Ramos (cell line): ENCODE measurements around the gene CENPP.
"Not testable (repeated sequence)": the region's sequence is repeated elsewhere in the genome, so short reads cannot be mapped to it uniquely, and the experiment has no call there.

Experiments used
- in situ Hi-C: fragments of 300-500 bp; cut with MboI; formaldehyde crosslinking; loops from one replicate; pipeline ENCODE4 v1.14.3; 2022; ENCODE audit warnings: low sequenced_read_pairs; ENCODE audit not compliant: unreplicated experiment

Gene CENPP

GRCh38 chr9:92562461-92562967, 236.8 kb downstream of the CENPP start:
- in situ Hi-C loops, result loop anchor here (25.0 kb wide), 1 partner anchor 100 kb away; the partner anchor contains the start of gene IPPK

GRCh38 chr9:92563116-92564100, 237.7 kb downstream of the CENPP start:
- in situ Hi-C loops, result loop anchor here (25.0 kb wide), 1 partner anchor 99 kb away; the partner anchor contains the start of gene IPPK

DNA sequence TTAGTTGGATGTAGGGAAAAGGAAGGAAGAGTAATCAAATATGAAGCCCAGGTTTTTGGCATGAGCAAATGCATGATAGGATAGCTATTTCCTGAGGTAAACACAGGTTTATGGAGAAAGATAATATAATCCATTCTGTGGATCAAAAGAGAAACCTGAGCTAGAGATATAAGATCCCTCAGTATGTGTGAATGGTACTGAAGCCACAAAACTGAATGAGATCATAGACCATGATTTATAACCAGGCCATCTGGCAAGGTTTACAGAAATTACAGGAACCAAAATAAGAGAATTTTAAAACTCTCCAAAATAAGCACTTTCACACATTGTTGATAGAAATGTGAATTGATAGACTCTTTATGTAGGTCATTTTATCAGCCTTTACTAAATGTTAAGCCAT, 238.8 kb downstream of the CENPP start:
- in situ Hi-C loops, result loop anchor here (25.0 kb wide), 1 partner anchor 98 kb away; the partner anchor contains the start of gene IPPK

DNA sequence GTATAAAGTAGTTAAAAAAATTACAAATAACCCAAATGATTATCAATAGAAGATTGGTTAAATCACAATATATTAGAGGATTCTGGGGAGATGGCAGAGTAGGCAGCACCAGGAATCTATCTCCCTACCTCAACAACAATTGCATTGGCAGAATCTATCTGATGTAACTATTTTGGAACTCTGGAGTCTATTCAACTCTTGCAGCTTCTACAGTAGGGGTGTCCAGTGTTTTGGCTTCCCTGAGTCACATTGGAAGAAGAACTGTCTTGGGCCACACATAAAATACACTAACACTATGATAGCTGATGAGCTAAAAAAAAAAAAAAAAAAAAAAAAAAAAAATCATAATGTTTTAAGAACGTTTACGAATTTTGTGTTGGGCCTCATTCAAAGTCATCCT, 239.2 kb downstream of the CENPP start:
- in situ Hi-C loops, result loop anchor here (25.0 kb wide), 1 partner anchor 97 kb away; the partner anchor contains the start of gene IPPK

DNA sequence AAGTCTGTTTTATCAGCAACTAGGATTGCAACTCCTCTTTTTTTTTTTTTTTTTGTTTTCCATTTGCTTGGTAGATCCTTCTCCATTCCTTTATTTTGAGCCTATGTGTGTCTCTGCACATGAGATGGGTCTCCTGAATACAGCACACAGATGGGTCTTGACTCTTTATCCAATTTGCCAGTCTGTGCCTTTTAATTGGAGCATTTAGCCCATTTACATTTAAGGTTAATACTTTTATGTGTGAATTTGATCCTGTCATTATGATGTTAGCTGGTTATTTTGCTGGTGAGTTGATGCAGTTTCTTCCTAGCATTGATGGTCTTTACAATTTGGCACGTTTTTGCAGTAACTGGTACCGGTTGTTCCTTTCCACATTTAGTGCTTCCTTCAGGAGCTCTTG, 246.1 kb downstream of the CENPP start:
- in situ Hi-C loops, result loop anchor here (25.0 kb wide), 1 partner anchor 90 kb away; the partner anchor contains the start of gene IPPK

GRCh38 chr9:92573612-92574011, 247.9 kb downstream of the CENPP start:
- in situ Hi-C loops, result loop anchor here (25.0 kb wide), 1 partner anchor 89 kb away; the partner anchor contains the start of gene IPPK

DNA sequence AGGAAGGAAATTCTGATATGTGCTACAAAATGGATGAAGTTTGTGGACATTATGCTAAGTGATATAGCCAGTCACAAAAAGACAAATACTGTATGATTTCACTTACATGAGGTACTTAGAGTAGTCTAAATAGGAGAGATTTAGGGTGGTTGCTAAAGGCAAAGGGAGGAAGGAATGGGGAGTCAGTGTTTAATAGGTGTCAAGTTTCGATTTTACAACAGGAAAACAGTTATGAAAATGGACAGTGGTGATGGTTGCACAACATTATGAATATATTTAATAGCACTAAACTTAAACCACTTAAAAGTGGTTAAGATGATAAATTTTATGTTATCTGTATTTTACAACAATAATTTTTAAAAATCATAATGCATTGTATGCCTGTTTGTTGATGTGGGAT, 250.4 kb downstream of the CENPP start:
- in situ Hi-C loops, result no loop called here

- in situ Hi-C loops, result no loop called here
These were observed 264.2 kb downstream of the CENPP start for GRCh38 chr9:92589923-92590322.

DNA sequence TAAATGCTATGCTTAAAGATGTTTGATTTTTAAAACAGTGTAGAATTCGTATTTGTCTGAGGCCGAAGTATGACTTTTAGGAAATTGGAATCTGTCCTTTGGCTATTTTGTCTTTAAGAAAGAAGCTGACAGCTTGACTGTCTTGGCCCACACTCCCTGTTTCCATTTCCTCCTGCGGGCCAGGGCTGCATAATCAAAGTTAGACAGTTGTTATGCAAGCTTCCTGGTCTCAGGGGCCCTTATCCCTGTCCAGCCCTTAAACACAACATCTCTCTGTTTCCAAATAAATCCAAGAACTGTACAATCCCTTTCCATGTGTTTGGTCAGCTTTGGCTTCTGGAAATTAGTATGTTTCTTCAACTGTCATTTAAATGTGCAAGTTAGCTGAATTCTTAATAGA, 264.6 kb downstream of the CENPP start:
- in situ Hi-C loops, result no loop called here

DNA sequence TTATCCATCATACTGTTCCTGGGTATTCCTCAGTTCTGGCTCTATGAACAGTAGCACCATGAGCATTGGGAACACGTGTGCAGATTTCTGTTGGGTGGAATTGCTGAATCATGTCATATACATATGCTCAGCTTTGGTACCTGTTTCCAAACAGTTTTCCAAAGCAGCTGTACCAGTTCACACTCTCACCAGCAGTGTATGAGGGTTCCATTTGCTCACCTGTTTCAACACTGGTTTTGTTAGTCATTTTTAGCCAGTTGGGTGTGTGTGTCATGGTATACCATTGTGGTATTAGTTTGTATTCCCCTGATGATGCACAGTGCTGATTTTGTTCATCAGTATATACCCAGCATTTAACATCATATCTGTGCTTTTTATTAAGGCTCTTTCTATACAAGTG, 266.8 kb downstream of the CENPP start:
- in situ Hi-C loops, result no loop called here

- in situ Hi-C loops, result no loop called here
These were observed 267.5 kb downstream of the CENPP start for GRCh38 chr9:92592946-92593861.

DNA sequence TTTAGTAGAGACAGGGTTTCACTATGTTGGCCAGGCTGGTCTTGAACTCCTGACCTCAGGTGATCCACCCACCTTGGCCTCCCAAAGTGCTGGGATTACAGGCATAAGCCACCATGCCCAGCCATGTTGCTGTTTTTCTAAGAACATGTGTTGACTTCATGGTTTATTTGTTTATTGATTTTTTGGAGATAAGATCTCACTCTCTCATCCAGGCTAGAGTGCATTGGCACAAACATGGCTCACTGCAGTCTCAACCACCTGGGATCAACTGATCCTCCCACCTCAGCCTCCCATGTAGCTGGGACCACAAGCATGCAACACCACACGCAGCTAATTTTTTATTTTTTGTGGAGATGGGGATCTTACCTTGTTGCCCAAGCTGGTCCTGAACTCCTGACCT, 269.3 kb downstream of the CENPP start:
- in situ Hi-C loops, result not testable (repeated sequence)

DNA sequence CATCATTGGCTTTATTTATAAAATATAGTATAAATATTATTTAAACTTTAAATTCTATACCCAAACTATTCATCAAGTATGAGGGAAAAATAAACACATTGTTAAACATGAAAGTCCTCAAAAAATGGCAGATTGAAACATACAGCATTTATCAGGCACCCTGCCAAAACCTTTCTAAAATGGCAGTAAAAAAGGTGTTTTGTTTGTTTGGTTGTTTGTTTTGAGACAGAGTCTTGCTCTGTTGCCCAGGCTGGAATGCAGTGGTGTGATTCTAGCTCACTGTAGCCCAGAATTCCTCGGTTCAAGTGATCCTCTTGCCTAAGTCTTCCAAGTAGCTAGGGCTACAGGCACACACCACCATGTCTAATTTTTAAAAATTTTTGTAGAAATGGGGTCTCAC, 270.2 kb downstream of the CENPP start:
- in situ Hi-C loops, result no loop called here

- in situ Hi-C loops, result no loop called here
These were observed 272.6 kb downstream of the CENPP start for GRCh38 chr9:92598382-92598781.

DNA sequence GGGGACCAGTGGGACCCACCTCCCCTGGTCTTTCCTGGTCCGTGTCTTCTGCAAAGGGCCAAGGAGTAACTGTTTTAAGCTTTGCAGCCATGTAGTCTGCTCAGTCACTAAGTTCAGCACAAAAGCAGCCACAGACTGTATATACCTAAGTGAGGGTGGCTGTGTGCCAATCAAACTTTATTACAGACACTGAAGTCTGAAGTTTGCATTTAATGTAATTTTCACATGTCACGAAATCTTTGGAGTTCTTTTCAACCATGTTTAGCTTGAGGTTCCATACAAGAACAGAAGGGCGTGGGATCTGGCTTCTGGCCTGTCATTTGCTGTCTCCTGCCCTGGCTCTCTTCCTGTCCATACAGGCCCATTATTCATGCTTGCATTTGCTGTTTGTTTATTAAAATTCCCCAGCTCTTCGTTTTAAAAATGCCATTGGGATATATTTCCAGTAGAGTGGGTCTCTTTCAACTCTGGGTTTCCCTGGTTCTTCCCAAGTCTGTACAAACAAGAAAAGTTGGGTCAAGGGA, 274.2 kb downstream of the CENPP start:
- in situ Hi-C loops, result no loop called here

- in situ Hi-C loops, result no loop called here
These were observed 274.9 kb downstream of the CENPP start for GRCh38 chr9:92600462-92601261.

GRCh38 chr9:92601451-92601850, 275.7 kb downstream of the CENPP start:
- in situ Hi-C loops, result no loop called here

DNA sequence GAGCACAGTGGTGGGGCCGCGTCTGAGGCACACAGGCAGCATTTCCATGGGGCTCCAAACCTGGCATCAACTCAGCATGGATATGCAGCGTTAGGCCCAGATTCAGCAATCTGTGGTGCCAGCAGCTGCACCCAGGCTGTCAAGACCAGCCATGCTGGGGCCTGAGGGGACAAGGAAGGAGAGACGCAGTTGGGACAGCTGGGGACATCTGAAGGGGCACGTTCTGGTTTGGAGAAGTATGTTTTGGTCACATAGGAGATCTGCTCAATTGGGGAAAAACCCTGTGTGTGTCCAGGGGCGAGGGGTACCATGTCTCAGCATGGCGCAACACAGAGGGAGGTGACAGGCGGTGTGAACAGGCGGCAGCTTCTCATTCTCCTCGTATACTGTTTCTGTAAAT, 276.7 kb downstream of the CENPP start:
- in situ Hi-C loops, result no loop called here

DNA sequence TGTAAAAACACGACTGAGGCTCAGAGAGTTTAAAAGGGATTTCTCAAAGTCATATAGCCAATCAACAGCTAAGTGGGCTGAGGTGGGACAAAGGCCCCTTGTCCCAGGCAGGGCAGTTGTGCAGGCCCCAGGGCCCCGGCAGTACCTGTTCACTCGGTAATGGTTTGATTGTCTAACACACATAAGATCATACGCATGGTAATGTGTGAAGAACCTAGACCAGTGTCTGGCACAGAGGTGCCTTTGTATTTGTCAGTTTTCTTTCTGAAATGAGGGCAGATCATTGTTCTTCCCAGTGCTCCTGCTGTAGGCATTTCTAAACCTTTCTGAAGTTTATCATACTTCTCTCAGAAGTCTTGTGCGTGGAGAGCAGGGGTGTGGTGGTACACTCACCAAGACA, 277.3 kb downstream of the CENPP start:
- in situ Hi-C loops, result no loop called here
